Keratinocyte (primary cell): ENCODE measurements around the gene GPX1.

Experiments
- EZH2 ChIP-seq: IDR thresholded peaks from one replicate; pipeline ENCODE4 v1.6.1; 2012; ENCODE audit warnings: inconsistent platforms, mild to moderate bottlenecking, low read length, moderate library complexity
- TF ChIP-seq, protein P1 (sequence below), 3 experiments: IDR thresholded peaks in 1 of 3; conservative IDR thresholded peaks in 1 of 3; optimal IDR thresholded peaks in 1 of 3; 2 replicates in 2 of 3; 3 replicates in 1 of 3; pipeline versions ENCODE3 to v1.5.1; 2011; ENCODE audit warnings: low read length in 3 of 3, mild to moderate bottlenecking in 3 of 3, moderate library complexity in 2 of 3, control low read depth in 1 of 3, inconsistent platforms in 1 of 3; ENCODE audit not compliant: insufficient read depth in 2 of 3; ENCODE audit errors: extremely low read depth in 1 of 3

GRCh38 chr3:49341996-49342395 is 16.2 kb downstream of the GPX1 start:
- TF ChIP-seq, protein P1, sequence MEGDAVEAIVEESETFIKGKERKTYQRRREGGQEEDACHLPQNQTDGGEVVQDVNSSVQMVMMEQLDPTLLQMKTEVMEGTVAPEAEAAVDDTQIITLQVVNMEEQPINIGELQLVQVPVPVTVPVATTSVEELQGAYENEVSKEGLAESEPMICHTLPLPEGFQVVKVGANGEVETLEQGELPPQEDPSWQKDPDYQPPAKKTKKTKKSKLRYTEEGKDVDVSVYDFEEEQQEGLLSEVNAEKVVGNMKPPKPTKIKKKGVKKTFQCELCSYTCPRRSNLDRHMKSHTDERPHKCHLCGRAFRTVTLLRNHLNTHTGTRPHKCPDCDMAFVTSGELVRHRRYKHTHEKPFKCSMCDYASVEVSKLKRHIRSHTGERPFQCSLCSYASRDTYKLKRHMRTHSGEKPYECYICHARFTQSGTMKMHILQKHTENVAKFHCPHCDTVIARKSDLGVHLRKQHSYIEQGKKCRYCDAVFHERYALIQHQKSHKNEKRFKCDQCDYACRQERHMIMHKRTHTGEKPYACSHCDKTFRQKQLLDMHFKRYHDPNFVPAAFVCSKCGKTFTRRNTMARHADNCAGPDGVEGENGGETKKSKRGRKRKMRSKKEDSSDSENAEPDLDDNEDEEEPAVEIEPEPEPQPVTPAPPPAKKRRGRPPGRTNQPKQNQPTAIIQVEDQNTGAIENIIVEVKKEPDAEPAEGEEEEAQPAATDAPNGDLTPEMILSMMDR (optimal IDR thresholded peaks at IDR 0.05 in 1 of 3, IDR thresholded peaks at IDR 0.05 in 1 of 3, conservative IDR thresholded peaks at IDR 0.05 in 1 of 3; ENCODE audit: extremely low read depth in 1 of 3, insufficient read depth in 2 of 3, low read length in 3 of 3) = no peak
- TF ChIP-seq EZH2 = no peak
